ENCODE results near the gene RTP5.
"Not testable (repeated sequence)": the region's sequence is repeated elsewhere in the genome, so short reads cannot be mapped to it uniquely, and the experiment has no call there.

RTP5 gene

DNA sequence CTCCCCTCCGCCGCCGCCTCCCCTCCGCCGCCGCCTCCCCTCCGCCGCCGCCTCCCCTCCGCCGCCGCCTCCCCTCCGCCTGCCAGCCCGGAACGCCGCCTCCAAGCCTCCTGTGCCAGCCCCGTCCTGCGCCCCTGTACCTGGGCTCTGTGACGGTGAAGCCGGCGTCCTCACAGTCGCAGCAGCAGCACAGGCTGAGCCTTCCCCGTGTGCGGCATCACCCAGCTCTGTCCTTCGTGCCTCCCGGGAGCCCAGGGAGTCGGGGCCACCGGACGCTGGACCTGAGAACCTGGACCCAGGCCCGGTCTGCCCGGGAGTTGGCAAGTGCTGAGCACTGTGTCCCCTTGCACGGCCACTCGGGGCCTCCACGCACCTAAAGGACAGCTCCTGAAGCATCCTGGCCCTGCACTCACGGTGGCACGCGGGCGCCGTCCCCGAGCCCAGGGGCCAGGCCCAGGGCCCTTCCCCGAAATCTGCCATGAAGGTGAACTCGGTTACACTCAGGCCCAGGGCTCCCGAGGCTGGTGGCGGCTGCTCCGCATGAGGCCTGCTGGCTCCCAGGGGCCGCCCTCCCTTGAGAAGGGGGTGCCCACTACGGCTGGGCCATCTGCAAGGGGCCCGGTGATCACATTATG lies 32.9 kb downstream of the RTP5 start:
- DNase-seq (ENCODE audit: low read depth in 2 of 2): no peak

DNA sequence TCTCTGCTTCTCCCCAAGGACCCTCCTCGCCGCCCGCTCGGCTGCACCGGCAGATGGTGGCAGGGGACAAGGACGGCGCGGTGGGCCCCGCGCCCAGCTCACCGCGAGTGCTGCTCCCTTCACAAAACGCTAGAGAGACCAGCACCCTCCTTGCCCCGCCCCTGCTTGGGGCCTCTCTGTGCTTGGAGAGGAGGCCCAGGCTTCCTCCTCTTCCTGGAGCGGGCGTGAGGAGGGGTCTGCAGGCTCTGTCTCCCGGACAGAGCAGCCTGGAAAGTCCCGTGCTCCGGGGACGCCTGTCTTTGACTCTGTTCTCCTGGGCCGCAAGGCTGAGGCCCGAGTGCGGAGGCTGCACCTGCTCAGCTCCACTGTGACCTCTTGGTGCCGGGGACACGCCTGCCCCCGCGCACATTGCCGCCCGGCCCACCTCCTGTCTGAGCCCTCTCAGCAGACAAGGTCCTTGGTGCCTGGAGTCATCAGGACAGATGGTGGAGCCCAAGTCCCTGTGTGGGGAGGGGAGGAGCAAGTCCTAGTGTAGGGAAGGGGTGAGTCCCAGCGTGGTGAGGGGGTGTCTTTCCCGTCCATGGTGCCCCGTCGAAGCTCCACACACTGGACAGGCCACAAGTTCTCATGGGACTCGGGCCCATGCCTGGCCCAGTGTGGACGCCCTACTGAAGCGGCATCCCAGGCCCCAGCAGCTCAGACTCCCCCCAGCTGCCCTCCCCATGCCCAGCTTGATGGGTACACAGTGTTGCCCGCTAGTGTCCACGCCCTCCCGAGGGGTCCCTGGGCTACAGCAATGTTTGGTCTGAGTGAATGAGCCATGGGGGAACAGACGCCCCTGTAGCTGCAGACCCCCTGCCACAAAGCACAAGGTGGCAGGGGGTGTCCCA lies 33.8 kb downstream of the RTP5 start:
- DNase-seq (ENCODE audit: low read depth in 2 of 2): no peak

GRCh38 chr2:241904011-241904718 lies 34.6 kb downstream of the RTP5 start:
- DNase-seq (ENCODE audit: low read depth in 2 of 2): no peak

GRCh38 chr2:241904791-241905710 lies 35.5 kb downstream of the RTP5 start:
- DNase-seq (ENCODE audit: low read depth in 2 of 2): no peak

- no peak for DNase-seq (ENCODE audit: low read depth in 2 of 2)
Measured at GRCh38 chr2:241905716-241906377, 36.3 kb downstream of the RTP5 start.

GRCh38 chr2:241906378-241906770 lies 36.8 kb downstream of the RTP5 start:
- not testable (repeated sequence) for DNase-seq (ENCODE audit: low read depth in 2 of 2)

DNA sequence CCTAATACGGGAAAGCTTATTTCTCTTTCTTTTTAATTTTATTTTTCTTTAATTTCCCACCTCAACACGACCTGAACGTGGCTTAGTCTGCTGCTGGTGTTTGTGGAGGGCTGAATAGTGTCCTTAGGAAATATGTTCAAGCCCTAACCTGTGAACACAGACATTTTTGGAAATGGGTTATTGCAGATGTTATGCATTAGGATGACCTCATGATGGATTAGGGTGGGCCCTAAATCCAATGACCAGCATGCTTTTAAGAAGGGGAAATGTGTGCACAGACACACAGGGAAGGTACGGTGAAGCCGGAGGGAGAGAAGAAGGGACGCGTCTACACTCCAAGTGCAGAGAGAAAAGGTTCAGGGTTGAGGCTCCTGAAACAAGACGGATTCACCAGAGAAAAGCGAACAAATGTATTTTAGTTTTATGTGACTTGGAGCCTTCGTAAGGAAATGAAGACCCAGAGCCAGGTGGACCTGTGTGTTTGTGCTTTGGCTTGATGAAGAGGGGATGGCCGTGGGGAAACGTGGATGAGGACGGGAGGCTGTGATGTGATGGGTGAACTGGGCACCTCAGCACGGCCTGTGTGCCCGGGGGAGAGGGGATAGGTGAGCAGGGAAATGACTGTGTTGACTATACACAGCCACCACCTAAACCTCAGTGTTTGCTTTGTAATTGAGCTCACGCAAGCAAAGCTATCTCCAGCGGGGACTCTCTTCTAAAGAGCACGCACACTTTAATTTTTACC lies 37.5 kb downstream of the RTP5 start:
- DNase-seq (ENCODE audit: low read depth in 2 of 2): no peak

- not testable (repeated sequence) for DNase-seq (ENCODE audit: low read depth in 2 of 2)
Measured at GRCh38 chr2:241907831-241908230, 38.3 kb downstream of the RTP5 start.

DNA sequence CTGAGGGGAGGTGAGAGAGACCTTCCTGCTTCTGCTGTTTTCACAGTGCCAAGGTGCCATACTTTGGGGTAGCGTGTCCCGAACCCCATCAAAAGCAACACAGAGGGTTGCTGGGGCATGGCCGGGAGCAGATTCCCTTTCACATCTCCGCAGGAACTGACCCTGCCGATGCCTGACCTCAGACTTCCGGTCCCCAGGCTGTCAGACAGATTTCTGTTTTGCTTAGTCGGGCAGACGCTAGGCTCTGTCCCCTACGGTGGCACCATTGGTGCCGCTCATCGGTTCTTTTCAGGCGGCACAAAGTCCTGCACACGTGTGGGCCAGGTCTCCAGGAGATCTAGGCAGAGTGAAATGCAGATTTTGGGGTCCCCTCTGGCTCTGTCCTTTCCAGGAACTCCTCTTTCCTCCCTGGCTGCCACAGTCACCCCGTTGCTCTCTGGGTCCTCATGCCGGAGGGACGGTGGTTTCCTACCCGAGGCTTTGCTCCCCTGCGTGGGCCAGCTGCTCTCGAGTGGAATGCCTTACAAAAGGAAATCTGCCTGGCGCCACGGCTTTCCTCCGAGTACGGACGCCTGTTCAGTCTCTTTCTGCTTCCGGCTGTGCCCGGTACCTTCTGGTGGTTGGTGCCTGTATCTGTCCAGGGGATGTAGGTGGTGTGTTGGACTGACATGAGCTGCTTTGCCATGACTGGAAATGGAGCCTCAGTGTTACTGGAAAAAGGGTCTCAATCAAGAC lies 39.3 kb downstream of the RTP5 start:
- DNase-seq (ENCODE audit: low read depth in 2 of 2): no peak

DNA sequence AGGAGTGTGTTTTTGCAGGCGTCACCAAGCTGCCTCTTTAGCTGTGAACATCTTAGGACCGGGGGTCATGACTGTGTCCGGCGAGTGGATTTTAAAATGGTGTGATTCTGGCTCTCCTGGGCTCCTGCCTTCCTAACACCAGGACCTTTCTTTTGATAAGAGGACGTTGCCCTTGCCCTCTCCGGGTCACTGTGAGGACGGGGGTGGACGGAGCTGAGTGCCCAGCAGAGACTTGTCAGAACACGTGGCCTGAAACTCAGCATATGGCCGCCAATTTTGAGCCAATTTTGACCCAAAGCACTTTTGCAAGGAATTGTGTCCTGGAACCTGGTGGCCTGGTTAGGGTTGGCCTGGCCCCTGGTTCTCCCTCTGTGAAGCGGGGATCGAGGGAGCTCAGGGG lies 40.2 kb downstream of the RTP5 start:
- DNase-seq (ENCODE audit: low read depth in 2 of 2): no peak

GRCh38 chr2:241910604-241911520 lies 41.3 kb downstream of the RTP5 start:
- DNase-seq (ENCODE audit: low read depth in 2 of 2): no peak

GRCh38 chr2:241911551-241911950 lies 42.0 kb downstream of the RTP5 start:
- no peak for DNase-seq (ENCODE audit: low read depth in 2 of 2)

GRCh38 chr2:241912021-241912555 lies 42.6 kb downstream of the RTP5 start:
- no peak for DNase-seq (ENCODE audit: low read depth in 2 of 2)

DNA sequence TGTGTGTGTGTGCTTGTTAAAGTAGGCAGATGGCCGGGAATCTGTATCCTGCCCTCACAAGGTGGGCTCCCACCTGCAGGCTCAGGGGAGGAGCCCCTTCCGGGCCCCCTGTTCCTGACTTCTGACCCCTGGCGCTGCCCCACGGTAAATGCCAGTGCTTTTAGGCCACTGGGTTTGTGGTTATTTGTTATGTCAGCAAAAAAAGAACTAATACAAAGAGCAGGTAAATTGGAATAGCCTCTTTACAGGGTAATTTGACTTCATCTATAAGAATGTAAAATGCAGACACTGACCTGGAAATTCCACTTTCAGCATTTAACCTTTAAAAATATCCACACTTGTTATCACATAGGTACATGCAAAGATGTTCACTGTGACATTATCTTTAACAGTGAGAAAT lies 44.2 kb downstream of the RTP5 start:
- no peak for DNase-seq (ENCODE audit: low read depth in 2 of 2)

GRCh38 chr2:241914542-241914941 lies 45.0 kb downstream of the RTP5 start:
- no peak for DNase-seq (ENCODE audit: low read depth in 2 of 2)

- not testable (repeated sequence) for DNase-seq (ENCODE audit: low read depth in 2 of 2)
Measured at GRCh38 chr2:241921631-241922030, 52.1 kb downstream of the RTP5 start.

GRCh38 chr2:241922411-241922810 lies 52.9 kb downstream of the RTP5 start:
- DNase-seq (ENCODE audit: low read depth in 2 of 2): no peak

All from activated CD8-positive, alpha-beta memory T cell treated with anti-CD3 and anti-CD28 coated beads for 4 hours (primary cell).